Measurements from ENCODE around the gene DLL1.

DLL1 gene

DNA sequence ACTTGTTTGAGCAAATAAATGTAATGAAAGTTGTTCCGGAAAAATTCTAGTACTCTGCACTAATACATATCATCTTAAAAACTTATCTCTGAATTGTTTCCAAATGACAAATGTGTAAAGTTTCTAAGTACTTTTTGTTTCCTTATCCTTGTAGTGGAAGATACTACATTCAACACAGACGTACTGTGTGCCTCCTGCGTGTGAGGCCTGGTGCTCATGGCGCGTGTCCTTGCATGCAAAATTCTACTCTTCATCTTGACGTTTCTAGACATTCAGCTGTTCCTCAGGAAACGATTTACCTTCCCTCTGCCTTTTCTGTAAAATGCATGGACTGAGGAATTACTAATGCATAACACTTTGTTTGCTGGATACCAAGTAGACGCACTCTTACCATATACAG, 11.5 kb downstream of the DLL1 start:
- Histone ChIP-seq H3K9me3 (ENCODE audit: insufficient read depth, low read length, severe bottlenecking) (no peaks in the 10 kb centered on the region), H3K9ac (ENCODE audit: low read depth, low read length) (0 out of 2 replicates have a peak overlapping the region, but pooled peaks have one; percentile 5), H3K4me1 (ENCODE audit: insufficient read depth, low read length) (peaks cover 27% of the 10 kb centered on the region), H3K27ac (ENCODE audit: low read length) (no peak overlapping the region), H3K36me3 (ENCODE audit: insufficient read depth, low read length) (no peaks in the 10 kb centered on the region), H3K79me2 (ENCODE audit: insufficient read depth, low read length) (no peaks in the 10 kb centered on the region), H3K27me3 (ENCODE audit: insufficient read depth, low read length, poor library complexity) (no peaks in the 10 kb centered on the region), H4K20me1 (ENCODE audit: insufficient read depth, low read length) (peaks cover 8% of the 10 kb centered on the region; the same call in 1 of the 2 replicates), H2AFZ (ENCODE audit: low read depth, low read length) (no peak overlapping the region), H3K4me3 (ENCODE audit: low read depth in 1 of 2, low read length in 2 of 2) (no peak overlapping the region), H3K4me2 (ENCODE audit: insufficient read depth, low read length) (peak overlapping the region; percentile 56)
- no peak for ATAC-seq (ENCODE audit: insufficient read depth, low read depth)
- TF ChIP-seq, protein P1, sequence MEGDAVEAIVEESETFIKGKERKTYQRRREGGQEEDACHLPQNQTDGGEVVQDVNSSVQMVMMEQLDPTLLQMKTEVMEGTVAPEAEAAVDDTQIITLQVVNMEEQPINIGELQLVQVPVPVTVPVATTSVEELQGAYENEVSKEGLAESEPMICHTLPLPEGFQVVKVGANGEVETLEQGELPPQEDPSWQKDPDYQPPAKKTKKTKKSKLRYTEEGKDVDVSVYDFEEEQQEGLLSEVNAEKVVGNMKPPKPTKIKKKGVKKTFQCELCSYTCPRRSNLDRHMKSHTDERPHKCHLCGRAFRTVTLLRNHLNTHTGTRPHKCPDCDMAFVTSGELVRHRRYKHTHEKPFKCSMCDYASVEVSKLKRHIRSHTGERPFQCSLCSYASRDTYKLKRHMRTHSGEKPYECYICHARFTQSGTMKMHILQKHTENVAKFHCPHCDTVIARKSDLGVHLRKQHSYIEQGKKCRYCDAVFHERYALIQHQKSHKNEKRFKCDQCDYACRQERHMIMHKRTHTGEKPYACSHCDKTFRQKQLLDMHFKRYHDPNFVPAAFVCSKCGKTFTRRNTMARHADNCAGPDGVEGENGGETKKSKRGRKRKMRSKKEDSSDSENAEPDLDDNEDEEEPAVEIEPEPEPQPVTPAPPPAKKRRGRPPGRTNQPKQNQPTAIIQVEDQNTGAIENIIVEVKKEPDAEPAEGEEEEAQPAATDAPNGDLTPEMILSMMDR (IDR thresholded peaks at IDR 0.05; ENCODE audit: borderline replicate concordance, extremely low read depth, low read length, poor library complexity, severe bottlenecking): no peak
- no peak for TF ChIP-seq EZH2 (IDR thresholded peaks at IDR 0.05; ENCODE audit: borderline replicate concordance, low read depth, low read length, severe bottlenecking)
- DNase-seq: no peak

DNA sequence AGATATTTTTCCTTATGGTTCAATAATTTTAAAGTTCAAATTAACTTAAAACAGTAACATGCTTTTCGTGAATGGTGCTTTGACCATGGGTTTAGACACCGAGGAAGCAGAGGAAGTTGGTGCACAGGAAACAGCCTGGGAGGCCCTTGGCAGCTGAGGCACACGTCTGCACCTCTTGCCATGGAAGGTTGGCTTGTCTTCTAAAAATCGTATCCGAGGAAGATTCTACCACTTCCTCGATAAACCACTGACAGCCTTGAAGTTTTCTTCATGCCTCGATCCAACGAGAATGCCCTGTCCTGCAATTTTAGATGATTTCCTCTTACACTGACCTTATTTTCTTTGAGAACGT, 12.2 kb downstream of the DLL1 start:
- H2AFZ ChIP-seq (ENCODE audit: low read depth, low read length): peak overlapping the region; percentile 4; the same call in 1 of the 2 replicates
- peak overlapping the region in 1 of 2 experiments; percentile 0; a peak in 1 of 4 replicates for H3K4me3 ChIP-seq (ENCODE audit: low read depth in 1 of 2, low read length in 2 of 2)
- H3K27me3 ChIP-seq (ENCODE audit: insufficient read depth, low read length, poor library complexity): no peaks in the 10 kb centered on the region
- DNase-seq (peak; percentile 72), ATAC-seq (ENCODE audit: insufficient read depth, low read depth) (peak; percentile 95)
- H3K9me3 ChIP-seq (ENCODE audit: insufficient read depth, low read length, severe bottlenecking): no peaks in the 10 kb centered on the region
- no peaks in the 10 kb centered on the region for H3K36me3 ChIP-seq (ENCODE audit: insufficient read depth, low read length)
- H3K4me1 ChIP-seq (ENCODE audit: insufficient read depth, low read length): peaks cover 27% of the 10 kb centered on the region
- H3K27ac ChIP-seq (ENCODE audit: low read length): peak overlapping the region; percentile 67
- H4K20me1 ChIP-seq (ENCODE audit: insufficient read depth, low read length): peaks cover 8% of the 10 kb centered on the region; the same call in 1 of the 2 replicates
- no peak for TF ChIP-seq EZH2 (IDR thresholded peaks at IDR 0.05; ENCODE audit: borderline replicate concordance, low read depth, low read length, severe bottlenecking)
- TF ChIP-seq, protein P1 (IDR thresholded peaks at IDR 0.05; ENCODE audit: borderline replicate concordance, extremely low read depth, low read length, poor library complexity, severe bottlenecking): no peak
- peak overlapping the region; percentile 56 for H3K4me2 ChIP-seq (ENCODE audit: insufficient read depth, low read length)
- H3K9ac ChIP-seq (ENCODE audit: low read depth, low read length): peak overlapping the region; percentile 5; the same call in 1 of the 2 replicates
- H3K79me2 ChIP-seq (ENCODE audit: insufficient read depth, low read length): no peaks in the 10 kb centered on the region

DNA sequence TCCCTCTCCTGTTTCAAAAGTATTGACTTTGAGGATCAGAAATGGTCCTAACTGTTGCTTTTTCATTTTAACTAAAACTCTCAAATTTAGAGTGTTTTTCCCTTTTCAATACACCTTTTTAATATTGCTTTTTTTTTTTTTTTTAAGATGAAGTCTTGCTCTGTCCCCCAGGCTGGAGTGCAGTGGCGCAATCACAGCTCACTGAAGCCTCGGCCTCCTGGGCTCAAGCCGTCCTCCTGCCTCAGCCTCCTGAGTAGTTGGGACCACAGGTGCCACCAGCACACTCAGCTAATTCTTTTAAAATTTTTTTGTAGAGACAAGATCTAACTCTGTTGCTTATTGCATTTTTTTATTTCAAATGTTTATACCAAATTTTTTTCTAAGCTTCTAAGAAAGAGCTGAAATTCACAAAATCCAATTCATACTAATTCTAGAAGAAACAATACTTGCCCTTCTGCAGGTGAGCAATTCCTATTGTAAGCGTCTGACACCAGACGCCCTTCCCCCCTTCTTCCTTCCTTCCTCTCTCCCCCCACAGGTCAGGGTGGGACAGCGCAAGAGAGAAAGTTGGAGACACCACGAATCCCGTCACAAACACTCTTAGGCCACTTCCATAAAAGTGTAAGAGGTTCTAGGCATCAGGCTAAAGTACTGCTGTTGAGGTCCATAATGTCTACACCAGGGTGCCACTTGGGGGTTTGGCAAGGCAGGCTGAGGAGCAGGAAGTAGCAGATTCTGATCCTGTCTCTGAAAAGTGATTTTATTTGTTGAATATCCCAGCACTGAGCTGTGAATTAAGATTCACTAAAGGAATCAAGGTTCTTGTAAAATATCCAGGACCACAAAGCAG, 12.8 kb downstream of the DLL1 start:
- H3K79me2 ChIP-seq (ENCODE audit: insufficient read depth, low read length): no peaks in the 10 kb centered on the region
- H2AFZ ChIP-seq (ENCODE audit: low read depth, low read length): peak overlapping the region; percentile 4; the same call in 1 of the 2 replicates
- peaks cover 27% of the 10 kb centered on the region for H3K4me1 ChIP-seq (ENCODE audit: insufficient read depth, low read length)
- peak overlapping the region; percentile 56 for H3K4me2 ChIP-seq (ENCODE audit: insufficient read depth, low read length)
- no peaks in the 10 kb centered on the region for H3K27me3 ChIP-seq (ENCODE audit: insufficient read depth, low read length, poor library complexity)
- H3K27ac ChIP-seq (ENCODE audit: low read length): peak overlapping the region; percentile 67
- no peaks in the 10 kb centered on the region for H3K36me3 ChIP-seq (ENCODE audit: insufficient read depth, low read length)
- TF ChIP-seq, protein P1 (IDR thresholded peaks at IDR 0.05; ENCODE audit: borderline replicate concordance, extremely low read depth, low read length, poor library complexity, severe bottlenecking): peak; percentile 5
- no peak for TF ChIP-seq EZH2 (IDR thresholded peaks at IDR 0.05; ENCODE audit: borderline replicate concordance, low read depth, low read length, severe bottlenecking)
- DNase-seq (peak; percentile 19), ATAC-seq (ENCODE audit: insufficient read depth, low read depth) (peak; percentile 68)
- peak overlapping the region in 1 of 2 experiments; percentile 14; a peak in 1 of 4 replicates for H3K4me3 ChIP-seq (ENCODE audit: low read depth in 1 of 2, low read length in 2 of 2)
- peaks cover 8% of the 10 kb centered on the region; the same call in 1 of the 2 replicates for H4K20me1 ChIP-seq (ENCODE audit: insufficient read depth, low read length)
- H3K9me3 ChIP-seq (ENCODE audit: insufficient read depth, low read length, severe bottlenecking): no peaks in the 10 kb centered on the region
- H3K9ac ChIP-seq (ENCODE audit: low read depth, low read length): peak overlapping the region; percentile 5; the same call in 1 of the 2 replicates

Data from DND-41 (cell line).